NB4 (cell line): Measurements from ENCODE around the gene PCYT2.

Experiments
- DNase-seq: peaks from one replicate; pipeline ENCODE4 v3.0.0; 2010; ENCODE audit warnings: low read depth
- H3K4me3 ChIP-seq: one replicate; pipeline ENCODE4 v1.5.1; 2011; ENCODE audit warnings: mild to moderate bottlenecking, low read depth, low read length, moderate library complexity
- CTCF ChIP-seq: IDR thresholded peaks from one replicate; pipeline ENCODE4 v1.5.1; 2012; ENCODE audit warnings: low read depth, low read length
- MAX ChIP-seq: IDR thresholded peaks from 2 replicates; pipeline ENCODE4 v1.6.1; 2011; ENCODE audit warnings: low read depth, low read length
- MYC ChIP-seq: IDR thresholded peaks from 2 replicates; pipeline ENCODE4 v1.6.1; 2011; ENCODE audit warnings: low read depth, low read length
- POLR2A ChIP-seq: IDR thresholded peaks from 2 replicates; pipeline ENCODE4 v1.6.1; 2011; ENCODE audit warnings: mild to moderate bottlenecking; ENCODE audit not compliant: insufficient read length; ENCODE audit errors: extremely low read depth

The PCYT2 gene

DNA sequence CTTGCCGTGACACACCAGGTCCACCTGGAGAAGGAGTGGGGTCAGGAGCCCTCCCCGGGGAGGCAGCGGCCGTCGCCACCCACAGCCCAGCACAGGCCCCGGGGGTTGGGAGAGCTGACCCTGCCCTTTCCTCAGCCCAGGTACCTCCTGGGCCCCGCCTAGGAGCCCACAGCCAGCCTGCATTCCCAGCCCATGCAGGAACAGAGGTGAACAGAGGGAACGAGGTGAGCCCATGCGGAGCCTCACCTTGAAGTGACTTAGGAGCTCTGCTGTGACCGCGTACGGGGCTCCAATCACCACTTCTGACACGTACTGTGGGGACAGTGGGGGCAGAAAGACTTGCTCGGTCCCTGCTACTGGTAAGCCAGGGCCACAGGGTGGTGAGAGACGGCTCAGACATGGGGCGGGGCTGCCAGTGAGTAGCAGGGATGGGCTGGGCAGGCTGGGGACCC lies 5.7 kb downstream of the PCYT2 start:
- no peak for DNase-seq
- TF ChIP-seq CTCF (no peak), POLR2A (no peak), MYC (no peak), MAX (no peak)
- H3K4me3 ChIP-seq: no peak overlapping the region

DNA sequence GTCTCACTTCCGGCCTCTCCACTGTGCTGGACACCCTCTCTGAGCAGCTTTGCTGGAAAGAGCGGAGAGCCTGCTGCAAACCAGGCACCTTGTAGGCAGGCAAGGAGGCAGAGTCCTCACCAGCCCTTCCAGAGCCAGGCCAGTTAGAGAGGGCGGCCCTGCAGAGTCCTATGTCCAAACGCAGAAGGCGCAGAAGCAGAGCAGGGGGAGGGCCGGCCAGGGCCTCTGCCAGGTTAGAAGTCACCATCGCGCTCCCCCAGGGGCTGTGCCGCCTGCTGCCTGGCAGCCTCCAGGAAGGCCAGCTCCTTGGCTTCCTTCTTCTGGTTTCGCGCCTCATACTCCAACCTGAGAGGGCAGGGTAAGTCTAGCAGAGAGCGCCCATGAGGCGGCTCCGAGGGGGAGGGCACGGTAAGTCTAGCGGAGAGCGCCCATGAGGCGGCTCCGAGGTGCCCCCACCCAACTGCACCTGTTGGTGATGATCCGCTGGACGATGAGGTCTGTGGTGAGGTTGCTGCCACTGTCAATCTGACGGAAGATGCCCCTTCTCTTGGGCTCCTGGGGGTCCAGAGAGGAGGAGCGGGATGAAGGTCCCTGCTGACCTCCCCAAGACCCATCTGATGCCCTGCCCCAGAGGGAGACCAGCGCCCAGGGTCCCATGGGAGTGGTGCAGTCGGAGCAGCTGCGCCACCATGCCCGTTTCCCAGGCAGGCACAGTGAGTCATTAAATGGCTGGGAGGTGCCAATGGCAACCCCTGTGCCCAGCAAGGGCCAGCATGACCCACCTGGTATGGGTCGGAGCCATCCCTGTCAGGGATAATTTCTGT lies 6.4 kb downstream of the PCYT2 start:
- no peak overlapping the region for H3K4me3 ChIP-seq
- TF ChIP-seq POLR2A: no peak
- TF ChIP-seq CTCF: no peak
- no peak for TF ChIP-seq MAX
- TF ChIP-seq MYC: no peak
- DNase-seq: no peak

DNA sequence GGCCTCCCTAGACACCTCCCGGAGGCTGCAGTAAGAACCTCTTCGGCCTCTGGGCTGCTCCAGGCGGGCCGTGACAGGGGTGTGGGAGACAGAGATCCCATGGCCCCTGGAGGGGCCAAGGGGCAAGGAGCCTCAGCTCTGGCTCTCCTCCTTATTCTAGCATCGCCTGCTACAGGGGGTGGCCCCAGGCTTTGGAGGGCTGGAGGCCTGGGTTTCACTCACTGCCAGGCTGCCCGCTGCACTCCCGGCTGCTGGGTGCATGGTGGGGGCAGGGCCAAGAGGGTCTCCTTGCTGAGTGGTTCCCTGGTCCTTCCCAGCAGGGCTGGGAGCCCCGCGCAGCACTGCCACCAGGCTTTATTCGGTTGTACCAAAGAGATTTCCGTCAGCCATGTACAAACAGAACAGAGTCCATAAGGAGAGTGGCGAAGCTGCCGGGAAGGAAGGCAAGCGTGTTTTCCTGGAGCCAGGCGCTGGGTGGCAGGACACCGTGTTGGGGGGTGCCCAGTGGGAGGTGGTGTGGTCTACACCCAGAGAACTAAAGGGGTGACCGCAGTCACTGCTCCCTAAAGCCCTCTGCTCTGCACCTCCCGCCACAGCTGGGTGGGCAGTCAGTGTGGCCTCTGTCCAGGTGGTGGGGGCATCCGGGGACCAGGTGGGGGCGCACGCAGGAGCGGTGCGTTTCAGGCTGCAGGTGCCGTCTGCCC lies 7.2 kb downstream of the PCYT2 start:
- no peak for DNase-seq
- no peak overlapping the region for H3K4me3 ChIP-seq
- TF ChIP-seq CTCF (no peak), POLR2A (no peak), MYC (no peak), MAX (no peak)

GRCh38 chr17:81903415-81903831 lies 7.8 kb downstream of the PCYT2 start:
- TF ChIP-seq POLR2A (no peak), CTCF (no peak), MAX (no peak), MYC (no peak)
- no peak for DNase-seq
- no peak overlapping the region for H3K4me3 ChIP-seq

DNA sequence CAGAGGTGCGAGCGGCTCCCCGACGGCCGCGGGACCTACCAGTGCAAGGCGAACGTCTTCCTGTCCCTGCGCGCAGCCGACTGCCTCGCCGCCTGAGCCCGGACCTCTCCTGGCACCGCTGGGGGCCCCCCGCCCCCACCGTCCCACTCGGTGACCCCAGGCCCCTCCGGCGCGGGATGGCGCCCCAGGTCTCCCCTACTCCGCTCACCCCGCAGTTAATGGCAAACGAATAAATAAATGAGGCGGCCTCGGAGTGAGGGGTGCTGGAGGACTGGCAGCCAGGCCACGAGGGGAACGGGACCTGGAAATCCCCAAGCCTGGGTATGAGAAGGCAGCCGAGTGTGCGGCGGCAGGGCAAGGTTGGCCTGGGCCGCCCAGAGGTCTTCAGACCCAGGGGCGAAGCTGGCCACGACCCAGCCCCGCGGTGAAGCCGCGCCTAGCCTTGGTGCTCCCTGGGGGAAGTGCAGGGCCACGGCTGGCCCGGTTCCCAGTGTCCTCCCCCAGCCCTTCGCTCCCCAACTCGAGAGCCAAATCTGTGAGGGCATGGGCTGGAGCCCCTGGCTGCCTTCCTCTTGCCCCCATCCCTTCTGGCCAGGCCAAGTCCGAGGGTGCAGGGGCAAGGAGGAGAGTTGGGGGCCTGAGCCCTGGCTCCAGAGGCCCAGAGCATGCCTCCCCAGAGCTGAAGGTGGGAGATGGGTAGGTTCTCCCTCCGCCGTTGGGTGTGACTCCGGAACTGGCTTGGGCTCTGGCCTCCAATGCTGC lies 8.4 kb downstream of the PCYT2 start:
- H3K4me3 ChIP-seq: no peak overlapping the region
- TF ChIP-seq CTCF (no peak), MAX (no peak)
- no peak for DNase-seq
